RWPE2 (cell line): Measurements from ENCODE around the gene ARHGEF10L.

Source experiments
- ATAC-seq: fragments of 200-7000 bp; cut with Tn5 transposase; 3 replicates; pipeline ENCODE4 v1.9.1; 2021; ENCODE audit warnings: low read depth
- DNase-seq: peaks from one replicate; pipeline ENCODE4 v3.0.0-alpha.2; 2020; ENCODE audit warnings: low spot score
- H3K27ac ChIP-seq: fragments of 450-650 bp; 2 replicates; pipeline ENCODE4 v1.5.1; 2017; ENCODE audit warnings: mild to moderate bottlenecking; ENCODE audit not compliant: poor library complexity, severe bottlenecking
- H3K27me3 ChIP-seq: fragments of 250-450 bp; sonication (Bioruptor Pico); 2 replicates; pipeline ENCODE4 v1.5.1; 2021; ENCODE audit warnings: mild to moderate bottlenecking, moderate library complexity; ENCODE audit not compliant: insufficient read depth, poor library complexity, severe bottlenecking
- H3K36me3 ChIP-seq: fragments of 250-450 bp; sonication (Bioruptor Pico); 2 replicates; pipeline ENCODE4 v1.5.1; 2020; ENCODE audit warnings: low read depth, mild to moderate bottlenecking, moderate library complexity
- H3K4me1 ChIP-seq: fragments of 250-450 bp; sonication (Bioruptor Pico); 2 replicates; pipeline ENCODE4 v1.5.1; 2021; ENCODE audit warnings: mild to moderate bottlenecking, moderate library complexity; ENCODE audit not compliant: insufficient read depth, poor library complexity, severe bottlenecking
- H3K4me3 ChIP-seq: fragments of 250-450 bp; sonication (Bioruptor Pico); 2 replicates; pipeline ENCODE4 v1.5.1; 2021; ENCODE audit warnings: mild to moderate bottlenecking, moderate library complexity; ENCODE audit not compliant: severe bottlenecking
- H3K9me3 ChIP-seq: fragments of 250-450 bp; sonication (Bioruptor Pico); 2 replicates; pipeline ENCODE4 v1.5.1; 2021; ENCODE audit warnings: mild to moderate bottlenecking, moderate library complexity; ENCODE audit not compliant: severe bottlenecking
- TF ChIP-seq, protein P1 (sequence below): fragments of 450-650 bp; IDR thresholded peaks from one replicate; pipeline ENCODE4 v1.5.1; 2017; ENCODE audit warnings: mild to moderate bottlenecking, moderate library complexity; ENCODE audit not compliant: poor library complexity, severe bottlenecking

The ARHGEF10L gene

GRCh38 chr1:17587693-17588047 is 48.2 kb downstream of the ARHGEF10L start:
- Histone ChIP-seq H3K27me3 (no peaks in the 10 kb centered on the region), H3K27ac (peak overlapping the region; percentile 48), H3K9me3 (no peaks in the 10 kb centered on the region), H3K4me3 (no peak overlapping the region), H3K4me1 (peaks cover 18% of the 10 kb centered on the region), H3K36me3 (no peaks in the 10 kb centered on the region)
- DNase-seq: no peak
- TF ChIP-seq, protein P1, sequence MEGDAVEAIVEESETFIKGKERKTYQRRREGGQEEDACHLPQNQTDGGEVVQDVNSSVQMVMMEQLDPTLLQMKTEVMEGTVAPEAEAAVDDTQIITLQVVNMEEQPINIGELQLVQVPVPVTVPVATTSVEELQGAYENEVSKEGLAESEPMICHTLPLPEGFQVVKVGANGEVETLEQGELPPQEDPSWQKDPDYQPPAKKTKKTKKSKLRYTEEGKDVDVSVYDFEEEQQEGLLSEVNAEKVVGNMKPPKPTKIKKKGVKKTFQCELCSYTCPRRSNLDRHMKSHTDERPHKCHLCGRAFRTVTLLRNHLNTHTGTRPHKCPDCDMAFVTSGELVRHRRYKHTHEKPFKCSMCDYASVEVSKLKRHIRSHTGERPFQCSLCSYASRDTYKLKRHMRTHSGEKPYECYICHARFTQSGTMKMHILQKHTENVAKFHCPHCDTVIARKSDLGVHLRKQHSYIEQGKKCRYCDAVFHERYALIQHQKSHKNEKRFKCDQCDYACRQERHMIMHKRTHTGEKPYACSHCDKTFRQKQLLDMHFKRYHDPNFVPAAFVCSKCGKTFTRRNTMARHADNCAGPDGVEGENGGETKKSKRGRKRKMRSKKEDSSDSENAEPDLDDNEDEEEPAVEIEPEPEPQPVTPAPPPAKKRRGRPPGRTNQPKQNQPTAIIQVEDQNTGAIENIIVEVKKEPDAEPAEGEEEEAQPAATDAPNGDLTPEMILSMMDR: no peak
- ATAC-seq: peak; percentile 37; the same call in 2 of the 3 replicates

GRCh38 chr1:17588048-17588871 is 48.8 kb downstream of the ARHGEF10L start:
- Histone ChIP-seq H3K4me1 (peaks cover 17% of the 10 kb centered on the region), H3K9me3 (no peaks in the 10 kb centered on the region), H3K36me3 (no peaks in the 10 kb centered on the region), H3K4me3 (no peak overlapping the region), H3K27me3 (no peaks in the 10 kb centered on the region), H3K27ac (peak overlapping the region; percentile 48)
- DNase-seq (no peak), ATAC-seq (peak; percentile 64)
- TF ChIP-seq, protein P1: no peak

DNA sequence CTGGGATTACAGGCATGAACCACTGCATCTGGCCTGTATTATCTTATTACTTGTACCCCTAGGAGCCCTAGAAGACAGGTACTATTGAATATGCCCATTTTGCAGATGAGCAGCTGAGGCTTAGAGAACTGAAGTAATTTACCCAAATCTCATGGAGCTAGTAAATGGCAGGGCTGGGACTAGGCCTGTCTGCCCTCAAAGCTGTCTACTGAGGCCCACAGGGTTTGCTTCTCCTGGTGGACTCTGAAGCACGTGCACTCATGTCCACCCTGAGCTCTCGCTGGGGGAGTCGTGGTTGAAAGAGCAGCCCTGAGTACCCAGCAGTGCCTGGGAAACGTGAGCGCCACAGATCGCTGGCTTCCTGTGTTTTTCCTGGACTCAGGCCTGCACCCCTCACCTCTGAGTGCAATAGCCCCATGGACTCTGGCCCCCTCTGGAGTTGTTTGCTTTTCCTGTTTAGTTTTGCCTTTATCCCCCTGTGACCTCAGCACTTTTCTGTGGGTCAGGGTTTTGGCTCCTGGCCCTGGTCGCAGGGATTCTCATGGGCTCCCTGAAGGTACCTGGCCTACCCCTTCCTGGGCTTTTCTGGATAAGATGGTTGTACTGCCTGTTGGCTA is 52.4 kb downstream of the ARHGEF10L start:
- Histone ChIP-seq H3K27ac (no peak overlapping the region), H3K27me3 (no peaks in the 10 kb centered on the region), H3K4me3 (no peak overlapping the region), H3K36me3 (no peaks in the 10 kb centered on the region), H3K4me1 (peaks cover 7% of the 10 kb centered on the region), H3K9me3 (no peaks in the 10 kb centered on the region)
- no peak for ATAC-seq
- no peak for DNase-seq
- TF ChIP-seq, protein P1: no peak

DNA sequence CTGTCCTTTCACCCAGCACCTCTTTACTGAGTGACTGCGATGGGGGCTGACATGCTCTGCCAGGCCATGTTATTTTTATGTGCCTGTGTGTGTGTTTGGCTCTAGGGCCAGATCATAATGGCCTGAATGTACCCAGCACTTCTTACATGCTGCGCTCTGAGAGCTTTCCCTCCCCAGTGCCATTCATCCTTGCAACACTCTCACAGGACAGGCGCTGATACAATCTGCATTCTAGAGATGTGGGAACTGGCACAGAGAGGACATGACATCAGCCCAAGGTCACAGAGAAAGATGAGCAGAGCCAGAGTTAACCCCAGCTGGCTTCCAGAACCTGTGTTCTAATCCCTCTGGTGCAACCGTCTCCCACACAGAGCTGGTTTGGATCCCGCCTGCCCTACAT is 54.5 kb downstream of the ARHGEF10L start:
- DNase-seq: no peak
- no peak for ATAC-seq
- H3K27me3 ChIP-seq: no peaks in the 10 kb centered on the region
- H3K27ac ChIP-seq: no peak overlapping the region
- H3K9me3 ChIP-seq: no peaks in the 10 kb centered on the region
- H3K36me3 ChIP-seq: no peaks in the 10 kb centered on the region
- TF ChIP-seq, protein P1: no peak
- H3K4me3 ChIP-seq: no peak overlapping the region
- H3K4me1 ChIP-seq: no peaks in the 10 kb centered on the region
